ENCODE measurements around the gene TBPL1. TPM values are rescaled to one million over a fixed set of nuclear protein-coding genes. Genes with fewer than 3 reads are reported as not detected.

The TBPL1 gene
- total RNA-seq, 4 donors from 2014 or later, result 10.1 to 19.1 (median 13.7) TPM

GRCh38 chr6:133980168-133980567, 27.1 kb downstream of the TBPL1 start:
- no peak for TF ChIP-seq POLR2A (IDR thresholded peaks at IDR 0.05)
- no peak for TF ChIP-seq EP300 (IDR thresholded peaks at IDR 0.05)
- TF ChIP-seq, protein P1, sequence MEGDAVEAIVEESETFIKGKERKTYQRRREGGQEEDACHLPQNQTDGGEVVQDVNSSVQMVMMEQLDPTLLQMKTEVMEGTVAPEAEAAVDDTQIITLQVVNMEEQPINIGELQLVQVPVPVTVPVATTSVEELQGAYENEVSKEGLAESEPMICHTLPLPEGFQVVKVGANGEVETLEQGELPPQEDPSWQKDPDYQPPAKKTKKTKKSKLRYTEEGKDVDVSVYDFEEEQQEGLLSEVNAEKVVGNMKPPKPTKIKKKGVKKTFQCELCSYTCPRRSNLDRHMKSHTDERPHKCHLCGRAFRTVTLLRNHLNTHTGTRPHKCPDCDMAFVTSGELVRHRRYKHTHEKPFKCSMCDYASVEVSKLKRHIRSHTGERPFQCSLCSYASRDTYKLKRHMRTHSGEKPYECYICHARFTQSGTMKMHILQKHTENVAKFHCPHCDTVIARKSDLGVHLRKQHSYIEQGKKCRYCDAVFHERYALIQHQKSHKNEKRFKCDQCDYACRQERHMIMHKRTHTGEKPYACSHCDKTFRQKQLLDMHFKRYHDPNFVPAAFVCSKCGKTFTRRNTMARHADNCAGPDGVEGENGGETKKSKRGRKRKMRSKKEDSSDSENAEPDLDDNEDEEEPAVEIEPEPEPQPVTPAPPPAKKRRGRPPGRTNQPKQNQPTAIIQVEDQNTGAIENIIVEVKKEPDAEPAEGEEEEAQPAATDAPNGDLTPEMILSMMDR (IDR thresholded peaks at IDR 0.05), result no peak
- no peak for TF ChIP-seq POLR2AphosphoS5 (IDR thresholded peaks at IDR 0.05)
- H3K9me3 ChIP-seq, result no peaks in the 10 kb centered on the region
- WGBS, 2 donors (ENCODE audit: low coverage in 1 of 2), result 85 to 92% methylated on average over 3 of the region's 3 CpGs
- H3K27me3 ChIP-seq, result no peaks in the 10 kb centered on the region
- peaks cover 0 to 30% of the 10 kb centered on the region in 2 donors for H3K36me3 ChIP-seq
- H3K4me3 ChIP-seq, result no peak overlapping the region
- H3K27ac ChIP-seq, result no peak overlapping the region
- ATAC-seq, result no peak
- peaks cover 5 to 23% (median 10%) of the 10 kb centered on the region in 3 donors for H3K4me1 ChIP-seq

GRCh38 chr6:133983099-133983939, 30.3 kb downstream of the TBPL1 start:
- Histone ChIP-seq H3K27ac (no peak overlapping the region), H3K4me3 (no peak overlapping the region), H3K4me1 (peaks cover 0 to 14% (median 5%) of the 10 kb centered on the region in 3 donors), H3K27me3 (no peaks in the 10 kb centered on the region), H3K36me3 (peaks cover 0 to 49% of the 10 kb centered on the region in 2 donors), H3K9me3 (no peaks in the 10 kb centered on the region)
- ATAC-seq, result no peak
- WGBS, 2 donors (ENCODE audit: low coverage in 1 of 2), result 68 to 79% methylated on average over 8 of the region's 9 CpGs
- TF ChIP-seq, protein P1 (IDR thresholded peaks at IDR 0.05), result no peak
- no peak for TF ChIP-seq EP300 (IDR thresholded peaks at IDR 0.05)
- TF ChIP-seq POLR2AphosphoS5 (IDR thresholded peaks at IDR 0.05), result no peak
- TF ChIP-seq POLR2A (IDR thresholded peaks at IDR 0.05), result no peak

- H3K4me1 ChIP-seq, result peaks cover 2 to 5% (median 4%) of the 10 kb centered on the region in 3 donors
- no peaks in the 10 kb centered on the region for H3K9me3 ChIP-seq
- no peak overlapping the region for H3K27ac ChIP-seq
- 95 to 100% methylated on average over 1 of the region's 1 CpG for WGBS, 2 donors (ENCODE audit: low coverage in 1 of 2)
- TF ChIP-seq POLR2AphosphoS5 (IDR thresholded peaks at IDR 0.05) (no peak), POLR2A (IDR thresholded peaks at IDR 0.05) (no peak), EP300 (IDR thresholded peaks at IDR 0.05) (no peak)
- TF ChIP-seq, protein P1 (IDR thresholded peaks at IDR 0.05), result no peak
- H3K27me3 ChIP-seq, result no peaks in the 10 kb centered on the region
- H3K4me3 ChIP-seq, result no peak overlapping the region
- H3K36me3 ChIP-seq, result peaks cover 0 to 59% of the 10 kb centered on the region in 2 donors
- no peak for ATAC-seq
Measured at GRCh38 chr6:133985970-133986369, 32.9 kb downstream of the TBPL1 start.

- no peak for ATAC-seq
- Histone ChIP-seq H3K36me3 (peaks cover 0 to 56% of the 10 kb centered on the region in 2 donors), H3K4me1 (peaks cover 6 to 15% (median 10%) of the 10 kb centered on the region in 3 donors), H3K4me3 (no peak overlapping the region), H3K9me3 (no peaks in the 10 kb centered on the region), H3K27ac (no peak overlapping the region), H3K27me3 (no peaks in the 10 kb centered on the region)
- 93 to 96% methylated on average over 2 of the region's 2 CpGs for WGBS, 2 donors (ENCODE audit: low coverage in 1 of 2)
- no peak for TF ChIP-seq POLR2A (IDR thresholded peaks at IDR 0.05)
- TF ChIP-seq, protein P1 (IDR thresholded peaks at IDR 0.05), result no peak
- no peak for TF ChIP-seq POLR2AphosphoS5 (IDR thresholded peaks at IDR 0.05)
- no peak for TF ChIP-seq EP300 (IDR thresholded peaks at IDR 0.05)
Measured at GRCh38 chr6:133986942-133987341, 33.9 kb downstream of the TBPL1 start.

DNA sequence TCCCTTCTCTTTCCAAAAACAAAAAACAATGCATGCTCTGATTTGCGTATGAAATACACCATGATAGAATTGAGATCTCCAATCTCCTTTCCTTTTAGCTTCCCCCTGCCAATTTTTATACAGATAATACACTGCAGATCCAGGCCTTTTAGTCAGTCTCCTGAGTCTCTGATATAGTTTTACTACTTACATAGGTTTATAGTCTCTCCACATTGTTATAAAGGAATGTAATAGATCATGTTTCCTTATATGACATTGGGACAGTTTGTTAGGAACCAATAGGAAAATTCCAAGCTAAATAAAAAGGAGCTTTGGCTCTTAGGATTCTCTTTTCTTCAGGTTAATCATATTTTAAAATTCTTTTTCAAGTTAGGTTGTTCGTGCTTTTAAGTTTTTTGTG, 36.5 kb downstream of the TBPL1 start:
- no peak for ATAC-seq
- Histone ChIP-seq H3K27ac (no peak overlapping the region), H3K9me3 (no peaks in the 10 kb centered on the region), H3K4me1 (peaks cover 9 to 36% (median 25%) of the 10 kb centered on the region in 3 donors), H3K27me3 (no peaks in the 10 kb centered on the region), H3K4me3 (no peak overlapping the region), H3K36me3 (peaks cover 0 to 36% of the 10 kb centered on the region in 2 donors)
- 79 to 84% methylated on average over 2 of the region's 2 CpGs for WGBS, 2 donors (ENCODE audit: low coverage in 1 of 2)
- TF ChIP-seq POLR2AphosphoS5 (IDR thresholded peaks at IDR 0.05), result no peak
- no peak for TF ChIP-seq EP300 (IDR thresholded peaks at IDR 0.05)
- TF ChIP-seq POLR2A (IDR thresholded peaks at IDR 0.05), result no peak
- TF ChIP-seq, protein P1 (IDR thresholded peaks at IDR 0.05), result no peak
